ENCODE data around the gene SLC25A21. TPM values are rescaled to one million over a fixed set of nuclear protein-coding genes. Genes with fewer than 3 reads are reported as not detected.
A peak's percentile ranks its signal among the peaks of the same experiment; 100 is the strongest.

The SLC25A21 gene
- total and polyA plus RNA-seq, 2 of the 13 experiments (the other 11 are each of a cell fraction or from before 2014, with no cell fraction given): 1.9 to 2.9 TPM

- Histone ChIP-seq H3K4me2 (ENCODE audit: low read depth, low read length) (no peak overlapping the region), H3K36me3 (replicated peaks in 1 of 2; ENCODE audit: control insufficient read depth in 1 of 2, insufficient read depth in 2 of 2, low read length in 2 of 2) (no peaks in the 10 kb centered on the region), H3K9ac (ENCODE audit: insufficient read depth, low read depth, low read length) (no peak overlapping the region), H2AFZ (ENCODE audit: low read length) (no peak overlapping the region), H3K9me3 (ENCODE audit: low read length) (no peaks in the 10 kb centered on the region), H3K79me2 (ENCODE audit: insufficient read depth, low read length) (no peaks in the 10 kb centered on the region), H3K27ac (ENCODE audit: extremely low read length, insufficient read depth, low read length) (no peak overlapping the region), H4K20me1 (ENCODE audit: insufficient read depth, low read length) (no peaks in the 10 kb centered on the region), H3K4me1 (ENCODE audit: insufficient read depth, low read length) (no peaks in the 10 kb centered on the region), H3K4me3 (replicated peaks in 1 of 3; ENCODE audit: insufficient read depth in 1 of 3, low read depth in 2 of 3, low read length in 3 of 3) (no peak overlapping the region), H3K27me3 (ENCODE audit: control insufficient read depth in 1 of 2, insufficient read depth in 2 of 2, low read length in 2 of 2) (no peaks in the 10 kb centered on the region)
- TF ChIP-seq ATF7 (IDR thresholded peaks at IDR 0.05) (peak; percentile 65), ATF7 (CRISPR knock-in tag; IDR thresholded peaks at IDR 0.05) (no peak), CEBPB (IDR thresholded peaks at IDR 0.05; ENCODE audit: borderline replicate concordance, low read depth, low read length) (peak; percentile 58; the same call in 1 of the 2 replicates), HMGA1 (CRISPR knock-in tag; conservative IDR thresholded peaks at IDR 0.05) (no peak), PLRG1 (conservative IDR thresholded peaks at IDR 0.05) (0 out of 2 replicates have a peak, but pooled peaks have one; percentile 46)
- intact Hi-C loops (cut with micrococcal nuclease; ENCODE audit: unreplicated experiment): no loop called here
- no peak for FAIRE-seq
- no peak for ATAC-seq
- 52% methylated on average over 2 of the region's 2 CpGs for WGBS (ENCODE audit: low lambda C conversion rate)
- BruUV-seq (replicated peaks): no TSS peak
- in situ Hi-C loops (cut with HindIII; ENCODE audit: extremely low pct_ligation_motif_present, low pct_unique_long_range_greater_than_20kb): no loop called here
- DNase-seq (ENCODE audit: low spot score): no peak
- POLR2A ChIA-PET: no interaction called here
- CTCF ChIA-PET (ENCODE audit: low intra/inter-chr PET ratio, low total read pairs): no interaction called here
Measured at GRCh38 chr14:37143475-37143874, 28.9 kb downstream of the SLC25A21 start.

GRCh38 chr14:37142835-37143401, 29.5 kb downstream of the SLC25A21 start:
- peak; percentile 35 for DNase-seq (ENCODE audit: low spot score)
- BruUV-seq (replicated peaks): no TSS peak
- intact Hi-C loops (cut with micrococcal nuclease; ENCODE audit: unreplicated experiment): no loop called here
- H3K4me3 ChIP-seq (replicated peaks in 1 of 3; ENCODE audit: insufficient read depth in 1 of 3, low read depth in 2 of 3, low read length in 3 of 3): no peak overlapping the region
- H3K4me1 ChIP-seq (ENCODE audit: insufficient read depth, low read length): no peaks in the 10 kb centered on the region
- no peak overlapping the region for H3K27ac ChIP-seq (ENCODE audit: extremely low read length, insufficient read depth, low read length)
- H3K79me2 ChIP-seq (ENCODE audit: insufficient read depth, low read length): no peaks in the 10 kb centered on the region
- in situ Hi-C loops (cut with HindIII; ENCODE audit: extremely low pct_ligation_motif_present, low pct_unique_long_range_greater_than_20kb): no loop called here
- POLR2A ChIA-PET: no interaction called here
- no peak overlapping the region for H3K9ac ChIP-seq (ENCODE audit: insufficient read depth, low read depth, low read length)
- H4K20me1 ChIP-seq (ENCODE audit: insufficient read depth, low read length): no peaks in the 10 kb centered on the region
- CTCF ChIA-PET (ENCODE audit: low intra/inter-chr PET ratio, low total read pairs): no interaction called here
- TF ChIP-seq HNRNPLL (IDR thresholded peaks at IDR 0.05; ENCODE audit: low read depth, low read length, poor library complexity, severe bottlenecking) (no peak), BRD4 (CRISPR knock-in tag; IDR thresholded peaks at IDR 0.05) (no peak), ZNF569 (CRISPR knock-in tag; IDR thresholded peaks at IDR 0.05; ENCODE audit: borderline replicate concordance) (no peak), REST (IDR thresholded peaks at IDR 0.05; ENCODE audit: borderline replicate concordance in 1 of 2, low read depth in 1 of 2, low read length in 2 of 2) (0 out of 4 replicates have a peak, but pooled peaks of 1 of the 2 experiments have one; percentile 51)
- peak; percentile 84 for ATAC-seq
- 44% methylated on average over 3 of the region's 3 CpGs for WGBS (ENCODE audit: low lambda C conversion rate)
- no peaks in the 10 kb centered on the region for H3K27me3 ChIP-seq (ENCODE audit: control insufficient read depth in 1 of 2, insufficient read depth in 2 of 2, low read length in 2 of 2)
- H3K4me2 ChIP-seq (ENCODE audit: low read depth, low read length): no peak overlapping the region
- no peak overlapping the region for H2AFZ ChIP-seq (ENCODE audit: low read length)
- no peaks in the 10 kb centered on the region for H3K36me3 ChIP-seq (replicated peaks in 1 of 2; ENCODE audit: control insufficient read depth in 1 of 2, insufficient read depth in 2 of 2, low read length in 2 of 2)
- FAIRE-seq: no peak
- no peaks in the 10 kb centered on the region for H3K9me3 ChIP-seq (ENCODE audit: low read length)
